Measurements from ENCODE around the gene STK11.
A peak's percentile ranks its signal among the peaks of the same experiment; 100 is the strongest.

STK11 gene

GRCh38 chr19:1269065-1269477 is 63.5 kb downstream of the STK11 start, which contains the start of gene CIRBP:
TSS of gene CIRBP (plus strand) at chr19:1269332. CDS start at chr19:1270934, 1,602 bp downstream.
- DNase-seq = peak; percentile 48 to 100 (median 99)

GRCh38 chr19:1269478-1270212 is 64.1 kb downstream of the STK11 start:
- DNase-seq = peak in 54 of 56 donors; percentile 41 to 90 (median 79)

- DNase-seq = peak in 1 of 56 donors; percentile 60
Observed at GRCh38 chr19:1270213-1270853, 64.8 kb downstream of the STK11 start.

- no peak for DNase-seq
Observed at GRCh38 chr19:1270854-1271527, 65.4 kb downstream of the STK11 start.

GRCh38 chr19:1271528-1272422 is 66.2 kb downstream of the STK11 start:
- peak in 1 of 56 donors; percentile 9 for DNase-seq

- peak in 17 of 56 donors; percentile 6 to 55 (median 23) for DNase-seq
Observed at GRCh38 chr19:1272423-1273262, 67.1 kb downstream of the STK11 start.

- no peak for DNase-seq
Observed at GRCh38 chr19:1273263-1274041, 67.9 kb downstream of the STK11 start.

- DNase-seq = no peak
Observed at GRCh38 chr19:1274081-1274851, 68.7 kb downstream of the STK11 start.

- no peak for DNase-seq
Observed at GRCh38 chr19:1274852-1275259, 69.3 kb downstream of the STK11 start.

GRCh38 chr19:1275260-1275975 is 69.8 kb downstream of the STK11 start, which contains the start of gene FAM174C:
TSS of gene FAM174C (plus strand) at chr19:1275530. CDS start at chr19:1275550, 20 bp downstream.
- DNase-seq = peak; percentile 26 to 97 (median 92)

GRCh38 chr19:1275976-1276627 is 70.5 kb downstream of the STK11 start:
- peak in 5 of 56 donors; percentile 34 to 75 (median 71) for DNase-seq

- no peak for DNase-seq
Observed at GRCh38 chr19:1276628-1277022, 71.0 kb downstream of the STK11 start.

GRCh38 chr19:1277061-1277460 is 71.5 kb downstream of the STK11 start:
- no peak for DNase-seq
